B cell (primary cell): ENCODE data around the gene LCN12. TPM values are rescaled to one million over a fixed set of nuclear protein-coding genes. Genes with fewer than 3 reads are reported as not detected.

ENCODE experiments used
- ATAC-seq: fragments of 200-7000 bp; cut with Tn5 transposase; one replicate; pipeline ENCODE4 v1.10.0; 2021; ENCODE audit warnings: low read depth, mild to moderate bottlenecking, moderate number of reproducible peaks, moderate library complexity
- CTCF ChIA-PET: fragments of 350-600 bp; sonication (Branson Sonifier 250); formaldehyde crosslinking; loops from one replicate; lab custom pipeline; 2021; ENCODE audit warnings: antibody characterized with exemption, inconsistent platforms; lab: Charles Lee
- POLR2A ChIA-PET: fragments of 350-600 bp; sonication (Branson Sonifier 250); formaldehyde crosslinking; loops from one replicate; lab custom pipeline; 2021; ENCODE audit warnings: antibody characterized with exemption; lab: Charles Lee
- DNase-seq: peaks from one replicate; pipeline ENCODE4 v3.0.0; 2013
- H2AFZ ChIP-seq: 2 replicates; pipeline ENCODE4 v1.6.1; 2012; ENCODE audit warnings: mild to moderate bottlenecking, low read depth, low read length; ENCODE audit not compliant: insufficient read depth, poor library complexity, severe bottlenecking
- H3K27ac ChIP-seq, 2 donors: 1 replicate in 1 of 2; 2 replicates in 1 of 2; pipeline ENCODE4 v1.5.1; 2012 to 2013; ENCODE audit warnings: low read length in 2 of 2, mild to moderate bottlenecking in 2 of 2, moderate library complexity in 1 of 2
- H3K27me3 ChIP-seq, 4 experiments: fragments of 200-600 bp in 1 of 4; sonication (generic) in 1 of 4; replicated peaks in 1 of 4; 1 replicate in 2 of 4; 2 replicates in 2 of 4; pipeline versions ENCODE4 v1.6.1 to v1.7.0; 2013 to 2016; ENCODE audit warnings: low read length in 3 of 4, mild to moderate bottlenecking in 2 of 4, mixed read lengths in 1 of 4, moderate library complexity in 1 of 4; ENCODE audit not compliant: insufficient read depth in 4 of 4, control insufficient read depth in 3 of 4; ENCODE audit errors: control extremely low read depth in 1 of 4
- H3K36me3 ChIP-seq, 2 experiments: replicated peaks in 1 of 2; 1 replicate in 1 of 2; 2 replicates in 1 of 2; pipeline versions ENCODE4 v1.6.1 to v1.7.1; 2013; ENCODE audit warnings: low read length in 1 of 2; ENCODE audit not compliant: insufficient read depth in 2 of 2, control insufficient read depth in 1 of 2; ENCODE audit errors: control extremely low read depth in 1 of 2, extremely low read depth in 1 of 2
- H3K4me1 ChIP-seq, 2 donors: fragments of 200-600 bp in 1 of 2; sonication (generic) in 1 of 2; 1 replicate in 1 of 2; 2 replicates in 1 of 2; pipeline versions ENCODE4 v1.5.1 to v1.6.1; 2013 to 2017; ENCODE audit warnings: low read length in 2 of 2; ENCODE audit not compliant: control insufficient read depth in 2 of 2, insufficient read depth in 2 of 2
- H3K4me2 ChIP-seq: replicated peaks from 2 replicates; pipeline ENCODE3; 2012; ENCODE audit warnings: mild to moderate bottlenecking, low read depth, low read length; ENCODE audit not compliant: poor library complexity, severe bottlenecking
- H3K4me3 ChIP-seq, 5 experiments: fragments of 200-600 bp in 1 of 5; sonication (generic) in 1 of 5; 1 replicate in 3 of 5; 2 replicates in 2 of 5; pipeline versions ENCODE4 v1.5.1 to v1.7.0; 2011 to 2016; ENCODE audit warnings: low read length in 4 of 5, mild to moderate bottlenecking in 4 of 5, low read depth in 2 of 5, control low read depth in 1 of 5, moderate library complexity in 1 of 5; ENCODE audit not compliant: insufficient read depth in 1 of 5; ENCODE audit errors: control extremely low read depth in 1 of 5, extremely low read depth in 1 of 5
- H3K79me2 ChIP-seq: fragments of 200-600 bp; sonication (generic); one replicate; pipeline ENCODE4 v1.6.0; 2016; ENCODE audit warnings: low read length; ENCODE audit not compliant: control insufficient read depth, insufficient read depth
- H3K9ac ChIP-seq: fragments of 200-600 bp; sonication (generic); 2 replicates; pipeline ENCODE4 v1.6.1; 2017; ENCODE audit warnings: mild to moderate bottlenecking, low read length, moderate library complexity
- H3K9me3 ChIP-seq, 3 donors: one replicate each; pipeline versions ENCODE4 v1.6.1 to v1.7.1; 2013; ENCODE audit warnings: low read length in 2 of 3; ENCODE audit not compliant: control insufficient read depth in 2 of 3, insufficient read depth in 1 of 3; ENCODE audit errors: control extremely low read depth in 1 of 3
- H4K20me1 ChIP-seq: 2 replicates; pipeline ENCODE4 v1.6.0; 2012; ENCODE audit warnings: mild to moderate bottlenecking, low read length; ENCODE audit not compliant: insufficient read depth, control insufficient read depth, poor library complexity, severe bottlenecking
- H3K27ac Mint-ChIP-seq: one replicate; pipeline ENCODE4 v1.8.0; 2021; ENCODE audit warnings: mixed read lengths
- H3K27me3 Mint-ChIP-seq: one replicate; pipeline ENCODE4 v1.8.0; 2021; ENCODE audit warnings: mixed read lengths
- H3K4me1 Mint-ChIP-seq: one replicate; pipeline ENCODE4 v1.8.0; 2021; ENCODE audit warnings: mixed read lengths
- H3K4me3 Mint-ChIP-seq: one replicate; pipeline ENCODE4 v1.8.0; 2021; ENCODE audit warnings: mixed read lengths
- H3K9me3 Mint-ChIP-seq: one replicate; pipeline ENCODE4 v1.8.0; 2022; ENCODE audit warnings: mixed read lengths; ENCODE audit not compliant: insufficient read depth
- CTCF ChIP-seq: fragments of 200-600 bp; IDR thresholded peaks from one replicate; pipeline ENCODE4 v1.8.0; 2022; ENCODE audit warnings: antibody characterized with exemption, mild to moderate bottlenecking
- EZH2 ChIP-seq: IDR thresholded peaks from 2 replicates; pipeline ENCODE4 v1.6.1; 2012; ENCODE audit warnings: borderline replicate concordance, low read depth, mild to moderate bottlenecking, moderate library complexity, low read length; ENCODE audit not compliant: insufficient read depth, poor library complexity, severe bottlenecking
- WGBS: methylation state at CpG from one replicate; pipeline ENCODE4 v1.1.5; 2013; ENCODE audit warnings: missing lambda C conversion rate; ENCODE audit not compliant: insufficient coverage; 5-methylcytosine and 5-hydroxymethylcytosine counted together
- intact Hi-C: fragments of 100-400 bp; cut with micrococcal nuclease; formaldehyde crosslinking; loops from one replicate; pipeline ENCODE4 v1.10.0; 2022
- polyA plus RNA-seq: library from polyadenylated mRNA; depleted of rRNA; stranded (reverse); fragments of >200 nt; gene quantifications from 2 replicates; pipeline ENCODE4 v1.2.3, GENCODE V29; 2012
- total RNA-seq, 2 donors: library from RNA; stranded (reverse); fragments of 120-200 nt in 1 of 2; gene quantifications; 1 replicate in 1 of 2; 2 replicates in 1 of 2; pipeline versions ENCODE4 v1.2.3 to v1.2.4, GENCODE V29; 2013 to 2022

The LCN12 gene
- total and polyA plus RNA-seq, 2 donors (not counting 1 experiment from before 2014, with no cell fraction given), result 2.4 to 2.6 TPM

- H3K4me1 ChIP-seq, result no peaks in the 10 kb centered on the region
- no peaks in the 10 kb centered on the region for H3K4me1 Mint-ChIP-seq
Measured at GRCh38 chr9:136957901-136958300, 5.8 kb downstream of the LCN12 start.

GRCh38 chr9:136958473-136958872 is 6.4 kb downstream of the LCN12 start:
- ATAC-seq, result no peak
- Histone ChIP-seq H3K4me2 (no peak overlapping the region), H3K4me3 (no peak overlapping the region), H3K9ac (no peak overlapping the region), H3K9me3 (peaks cover 0 to 2% (median 0%) of the 10 kb centered on the region in 3 donors), H3K79me2 (no peaks in the 10 kb centered on the region), H3K27ac (no peak overlapping the region), H3K4me1 (no peaks in the 10 kb centered on the region), H3K27me3 (peaks cover 0 to 6% (median under 1%) of the 10 kb centered on the region in 4 experiments), H3K36me3 (no peaks in the 10 kb centered on the region), H2AFZ (no peak overlapping the region), H4K20me1 (no peaks in the 10 kb centered on the region)
- intact Hi-C loops, result no loop called here
- TF ChIP-seq CTCF, result no peak
- no peak for TF ChIP-seq EZH2
- Mint-ChIP-seq H3K27ac (no peak overlapping the region), H3K9me3 (no peaks in the 10 kb centered on the region), H3K4me3 (no peak overlapping the region), H3K4me1 (no peaks in the 10 kb centered on the region), H3K27me3 (no peaks in the 10 kb centered on the region)
- CTCF ChIA-PET, result no interaction called here
- no peak for DNase-seq
- WGBS, result 97% methylated on average over 7 of the region's 7 CpGs
- POLR2A ChIA-PET, result no interaction called here

More at GRCh38 chr9:136957901-136958300, 5.8 kb downstream of the LCN12 start:
- Histone ChIP-seq H3K36me3 (no peaks in the 10 kb centered on the region), H2AFZ (no peak overlapping the region), H3K9me3 (peaks cover 0 to 2% (median 0%) of the 10 kb centered on the region in 3 donors), H3K79me2 (no peaks in the 10 kb centered on the region), H3K4me2 (no peak overlapping the region), H3K4me3 (no peak overlapping the region), H3K27me3 (peaks cover 0 to 6% (median under 1%) of the 10 kb centered on the region in 4 experiments), H4K20me1 (no peaks in the 10 kb centered on the region), H3K9ac (no peak overlapping the region), H3K27ac (no peak overlapping the region)
- TF ChIP-seq CTCF (no peak), EZH2 (no peak)
- ATAC-seq (no peak), DNase-seq (no peak)
- H3K27ac Mint-ChIP-seq, result no peak overlapping the region
- POLR2A ChIA-PET, result no interaction called here
- CTCF ChIA-PET, result no interaction called here
- no peak overlapping the region for H3K4me3 Mint-ChIP-seq
- intact Hi-C loops, result no loop called here
- WGBS, result 89% methylated on average over 5 of the region's 6 CpGs
- no peaks in the 10 kb centered on the region for H3K9me3 Mint-ChIP-seq
- no peaks in the 10 kb centered on the region for H3K27me3 Mint-ChIP-seq
